ENCODE results near the gene HSD11B2.
A peak's percentile ranks its signal among the peaks of the same experiment; 100 is the strongest.

The HSD11B2 gene

DNA sequence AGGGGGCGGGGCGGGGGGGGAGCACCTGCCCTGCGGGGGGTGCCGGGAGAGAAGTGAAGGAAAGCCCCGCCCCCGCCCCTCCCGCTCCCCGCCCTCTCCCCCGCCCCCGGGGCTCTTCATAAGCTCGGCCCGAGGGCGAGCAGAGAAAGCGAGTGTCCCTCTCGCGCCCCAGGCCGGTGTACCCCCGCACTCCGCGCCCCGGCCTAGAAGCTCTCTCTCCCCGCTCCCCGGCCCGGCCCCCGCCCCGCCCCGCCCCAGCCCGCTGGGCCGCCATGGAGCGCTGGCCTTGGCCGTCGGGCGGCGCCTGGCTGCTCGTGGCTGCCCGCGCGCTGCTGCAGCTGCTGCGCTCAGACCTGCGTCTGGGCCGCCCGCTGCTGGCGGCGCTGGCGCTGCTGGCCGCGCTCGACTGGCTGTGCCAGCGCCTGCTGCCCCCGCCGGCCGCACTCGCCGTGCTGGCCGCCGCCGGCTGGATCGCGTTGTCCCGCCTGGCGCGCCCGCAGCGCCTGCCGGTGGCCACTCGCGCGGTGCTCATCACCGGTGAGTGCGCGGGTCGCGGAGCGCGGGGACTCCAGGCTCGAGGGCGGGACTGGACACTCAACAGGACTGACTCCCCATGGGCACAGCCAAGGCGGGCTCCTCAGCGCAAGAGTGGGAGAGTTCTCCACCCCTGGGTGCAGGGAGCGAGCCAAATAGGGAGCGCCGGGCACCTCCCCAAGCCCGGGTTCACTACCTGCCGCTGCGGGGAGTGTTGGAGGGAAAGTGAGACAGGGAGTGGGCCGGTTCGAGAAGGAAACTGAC is at the start of gene HSD11B2:
HSD11B2 (plus strand) TSS at position 145 of the 798 bp plus-strand sequence; CDS start at position 273, 128 bp downstream.
- peaks cover 28% of the 10 kb centered on the region for H3K4me1 Mint-ChIP-seq
- no peaks in the 10 kb centered on the region for H3K36me3 Mint-ChIP-seq (ENCODE audit: low read depth)
- TF ChIP-seq, protein P1, sequence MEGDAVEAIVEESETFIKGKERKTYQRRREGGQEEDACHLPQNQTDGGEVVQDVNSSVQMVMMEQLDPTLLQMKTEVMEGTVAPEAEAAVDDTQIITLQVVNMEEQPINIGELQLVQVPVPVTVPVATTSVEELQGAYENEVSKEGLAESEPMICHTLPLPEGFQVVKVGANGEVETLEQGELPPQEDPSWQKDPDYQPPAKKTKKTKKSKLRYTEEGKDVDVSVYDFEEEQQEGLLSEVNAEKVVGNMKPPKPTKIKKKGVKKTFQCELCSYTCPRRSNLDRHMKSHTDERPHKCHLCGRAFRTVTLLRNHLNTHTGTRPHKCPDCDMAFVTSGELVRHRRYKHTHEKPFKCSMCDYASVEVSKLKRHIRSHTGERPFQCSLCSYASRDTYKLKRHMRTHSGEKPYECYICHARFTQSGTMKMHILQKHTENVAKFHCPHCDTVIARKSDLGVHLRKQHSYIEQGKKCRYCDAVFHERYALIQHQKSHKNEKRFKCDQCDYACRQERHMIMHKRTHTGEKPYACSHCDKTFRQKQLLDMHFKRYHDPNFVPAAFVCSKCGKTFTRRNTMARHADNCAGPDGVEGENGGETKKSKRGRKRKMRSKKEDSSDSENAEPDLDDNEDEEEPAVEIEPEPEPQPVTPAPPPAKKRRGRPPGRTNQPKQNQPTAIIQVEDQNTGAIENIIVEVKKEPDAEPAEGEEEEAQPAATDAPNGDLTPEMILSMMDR (IDR thresholded peaks at IDR 0.05; ENCODE audit: unreplicated experiment in 3 of 3), result no peak
- no peaks in the 10 kb centered on the region for H3K9me3 Mint-ChIP-seq
- peaks cover 40% of the 10 kb centered on the region for H3K27me3 Mint-ChIP-seq (ENCODE audit: low read depth)
- peak within 1 kb of the TSS in 2 of 3 experiments; percentile 68 to 89 for H3K27ac Mint-ChIP-seq
- H3K4me3 Mint-ChIP-seq, result peak within 1 kb of the TSS; percentile 84 to 86 (median 84)

DNA sequence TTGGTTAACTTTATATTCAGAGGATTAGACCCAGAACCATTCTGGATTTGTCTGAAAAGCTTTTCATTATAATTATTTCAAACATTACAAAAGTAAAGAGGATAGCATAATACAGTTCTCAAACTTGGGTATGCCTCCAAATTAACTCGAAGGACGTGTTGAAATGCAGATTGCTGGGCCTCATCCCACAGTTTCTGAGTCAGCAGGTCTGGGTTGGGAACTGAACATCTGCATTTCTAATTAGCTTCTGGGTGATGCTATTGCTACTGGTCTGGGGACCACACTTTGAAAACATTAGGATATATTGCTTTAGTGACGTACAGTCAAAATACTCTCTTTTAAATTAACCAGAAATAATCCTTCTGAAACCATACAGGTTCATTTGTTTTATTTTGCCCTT is 47.6 kb upstream of the HSD11B2 start:
- Mint-ChIP-seq H3K9me3 (no peaks in the 10 kb centered on the region), H3K27me3 (ENCODE audit: low read depth) (no peaks in the 10 kb centered on the region), H3K36me3 (ENCODE audit: low read depth) (no peaks in the 10 kb centered on the region), H3K27ac (no peak overlapping the region), H3K4me3 (no peak overlapping the region), H3K4me1 (no peaks in the 10 kb centered on the region)
- TF ChIP-seq, protein P1 (IDR thresholded peaks at IDR 0.05; ENCODE audit: unreplicated experiment in 3 of 3), result no peak

DNA sequence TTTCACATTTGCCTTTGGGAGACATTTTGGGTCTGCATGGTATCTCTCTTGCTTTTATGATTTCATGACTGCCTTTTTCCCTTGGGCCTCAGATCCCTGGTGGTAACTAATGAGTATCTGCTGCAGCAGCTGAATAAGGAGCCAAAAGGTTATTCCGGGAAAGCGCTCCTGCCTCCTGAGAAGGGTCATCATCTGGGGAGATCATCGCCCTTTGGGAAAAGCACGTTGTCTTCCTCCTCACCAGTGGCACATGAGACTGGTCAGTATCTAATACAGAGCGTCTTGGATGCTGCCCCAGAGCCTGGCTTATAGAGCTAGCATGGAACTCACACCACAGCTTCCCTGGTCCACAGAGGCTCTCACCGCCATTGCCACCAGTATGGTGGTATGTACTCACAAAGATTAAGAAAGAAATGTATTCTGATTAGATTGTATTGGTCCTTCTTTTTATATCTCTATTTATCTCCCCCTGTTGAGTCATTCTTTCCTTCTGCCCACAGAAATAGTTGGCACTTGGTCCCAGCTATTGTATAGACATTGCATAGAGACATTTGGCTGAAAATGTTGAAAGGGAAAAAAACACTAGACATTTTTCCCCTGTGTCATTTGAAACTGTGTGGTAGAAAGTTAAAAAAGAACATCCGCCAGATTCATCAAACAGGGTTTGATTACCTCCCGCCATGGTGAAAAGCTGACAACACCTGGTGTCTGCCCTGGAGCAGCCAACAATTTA is 46.0 kb upstream of the HSD11B2 start:
- TF ChIP-seq, protein P1 (IDR thresholded peaks at IDR 0.05; ENCODE audit: unreplicated experiment in 3 of 3), result no peak
- no peaks in the 10 kb centered on the region for H3K36me3 Mint-ChIP-seq (ENCODE audit: low read depth)
- no peak overlapping the region for H3K4me3 Mint-ChIP-seq
- no peaks in the 10 kb centered on the region for H3K27me3 Mint-ChIP-seq (ENCODE audit: low read depth)
- peaks cover 11% of the 10 kb centered on the region for H3K4me1 Mint-ChIP-seq
- H3K27ac Mint-ChIP-seq, result no peak overlapping the region
- no peaks in the 10 kb centered on the region for H3K9me3 Mint-ChIP-seq

DNA sequence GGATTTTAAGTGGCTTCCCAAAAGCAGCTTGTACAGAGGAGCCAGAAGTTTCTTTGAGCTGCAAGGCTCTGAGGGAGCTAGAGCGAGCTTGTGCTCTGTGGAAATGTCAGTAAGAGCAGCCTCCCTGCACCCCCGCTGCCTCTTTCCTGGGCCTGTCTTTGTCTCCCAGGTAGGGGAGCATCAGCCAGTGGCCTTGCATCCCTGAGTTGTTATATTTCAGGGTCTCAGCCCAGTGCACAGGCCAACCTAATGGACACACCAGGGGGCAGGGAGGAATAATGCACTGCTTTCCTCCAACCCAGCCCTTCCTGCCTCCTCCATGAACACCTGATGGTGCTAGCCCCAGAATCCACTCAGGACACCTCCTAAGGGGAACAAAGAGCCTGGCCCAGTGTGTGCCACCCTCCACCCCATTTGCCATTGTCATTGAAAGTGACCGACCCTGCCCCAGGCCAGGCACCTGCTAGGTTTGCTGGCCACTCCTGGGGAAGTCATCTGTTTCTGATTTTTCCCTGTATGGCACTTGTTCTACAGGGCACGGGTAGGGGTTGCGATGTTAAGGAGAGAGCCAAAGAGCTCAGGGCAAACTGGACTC is 44.0 kb upstream of the HSD11B2 start:
- H3K4me1 Mint-ChIP-seq, result peaks cover 11% of the 10 kb centered on the region
- no peak overlapping the region for H3K4me3 Mint-ChIP-seq
- no peaks in the 10 kb centered on the region for H3K36me3 Mint-ChIP-seq (ENCODE audit: low read depth)
- no peak overlapping the region for H3K27ac Mint-ChIP-seq
- no peaks in the 10 kb centered on the region for H3K9me3 Mint-ChIP-seq
- peaks cover 4% of the 10 kb centered on the region for H3K27me3 Mint-ChIP-seq (ENCODE audit: low read depth)
- TF ChIP-seq, protein P1 (IDR thresholded peaks at IDR 0.05; ENCODE audit: unreplicated experiment in 3 of 3), result no peak

DNA sequence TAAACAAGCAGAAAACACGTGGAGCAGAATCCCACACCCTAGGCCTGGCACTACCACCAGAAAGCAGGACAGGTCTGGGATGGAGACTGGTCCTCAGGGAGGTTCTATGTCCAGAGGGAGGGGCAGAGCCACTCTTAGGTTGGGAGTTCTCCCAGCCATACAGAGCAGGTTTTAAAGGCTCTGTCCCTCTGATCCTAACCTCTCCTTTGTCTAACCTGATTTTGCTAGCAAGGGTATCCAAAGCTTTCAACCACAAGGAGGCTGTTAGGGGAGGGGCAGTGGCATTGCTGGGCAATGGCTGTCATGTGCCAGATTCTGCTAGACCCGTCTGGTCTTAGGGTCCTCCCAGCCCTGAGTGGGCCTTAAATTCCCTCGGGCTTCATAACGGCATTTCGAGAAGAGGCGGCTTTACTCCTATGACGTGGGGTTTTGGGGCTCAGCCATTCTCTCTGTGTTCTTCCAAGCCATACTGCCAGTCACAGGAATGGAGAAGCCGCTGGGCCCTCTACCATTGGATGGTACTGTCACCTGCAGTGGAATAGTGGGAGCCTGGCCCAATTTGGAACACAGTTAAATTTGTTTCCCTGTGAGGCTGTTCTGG is 43.3 kb upstream of the HSD11B2 start:
- no peaks in the 10 kb centered on the region for H3K36me3 Mint-ChIP-seq (ENCODE audit: low read depth)
- H3K4me3 Mint-ChIP-seq, result no peak overlapping the region
- H3K27me3 Mint-ChIP-seq (ENCODE audit: low read depth), result peaks cover 8% of the 10 kb centered on the region
- H3K9me3 Mint-ChIP-seq, result no peaks in the 10 kb centered on the region
- no peak overlapping the region for H3K27ac Mint-ChIP-seq
- peaks cover 15% of the 10 kb centered on the region for H3K4me1 Mint-ChIP-seq
- TF ChIP-seq, protein P1 (IDR thresholded peaks at IDR 0.05; ENCODE audit: unreplicated experiment in 3 of 3), result no peak

Measured in nephron (organoid).